Measurements from ENCODE around the gene VAV3.
"Not testable (repeated sequence)": the region's sequence is repeated elsewhere in the genome, so short reads cannot be mapped to it uniquely, and the experiment has no call there.

VAV3 gene

DNA sequence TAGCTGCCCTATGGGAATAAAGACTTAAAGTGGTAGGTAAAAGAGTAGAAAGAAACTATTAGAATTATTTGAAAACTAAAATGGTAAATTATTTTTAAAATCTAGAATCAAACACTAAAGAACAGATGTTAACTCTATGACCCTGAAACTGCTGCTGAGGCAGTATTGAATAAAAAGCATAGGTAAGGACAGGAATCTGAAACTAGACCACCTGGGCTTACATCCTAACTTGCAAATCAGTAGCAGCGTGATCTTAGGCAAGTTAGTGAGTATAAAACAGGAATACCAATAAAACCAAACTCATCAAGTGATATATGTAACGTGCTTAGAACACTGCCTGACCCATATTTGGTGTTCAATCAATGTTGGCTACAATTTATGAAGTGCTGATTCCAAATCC, 257.9 kb downstream of the VAV3 start:
- no peak for DNase-seq

DNA sequence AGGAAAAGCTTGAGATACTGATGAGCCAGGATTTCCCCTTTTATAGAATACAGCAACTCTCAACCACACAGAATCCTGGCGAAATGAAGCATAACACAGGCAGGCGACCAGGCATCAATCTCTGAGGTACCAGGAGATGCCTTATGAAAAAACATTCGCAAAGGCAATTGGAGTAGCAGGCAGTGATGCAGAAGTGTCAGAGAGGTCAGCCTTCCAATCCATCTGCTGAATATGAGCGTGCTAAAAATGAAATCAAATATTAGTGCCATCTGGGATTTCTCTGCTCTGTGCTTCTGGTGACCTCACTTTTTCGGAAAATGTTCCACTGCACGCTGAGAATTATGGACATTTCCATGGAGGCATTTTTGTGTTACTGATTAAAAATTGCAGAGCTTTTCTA, 258.8 kb downstream of the VAV3 start:
- no peak for DNase-seq

DNA sequence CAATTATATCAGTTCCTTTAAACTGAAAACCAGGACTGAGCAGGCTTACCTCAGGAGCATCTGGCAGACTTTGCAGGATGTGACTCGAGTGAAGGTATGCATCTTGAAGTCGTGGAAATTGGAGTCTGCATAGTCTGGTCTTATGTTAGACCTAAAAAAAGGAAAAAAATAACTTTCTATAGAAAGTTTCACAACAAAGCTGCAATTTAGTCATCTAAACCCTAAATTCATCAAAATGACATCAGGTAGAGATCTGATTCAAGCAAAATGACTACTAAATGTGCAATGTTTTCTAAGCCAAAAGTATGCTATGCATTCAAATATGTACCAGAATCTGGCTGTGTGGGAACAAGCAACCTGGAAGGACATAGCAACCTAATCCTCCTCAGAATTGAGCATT, 260.1 kb downstream of the VAV3 start:
- DNase-seq, result no peak

DNA sequence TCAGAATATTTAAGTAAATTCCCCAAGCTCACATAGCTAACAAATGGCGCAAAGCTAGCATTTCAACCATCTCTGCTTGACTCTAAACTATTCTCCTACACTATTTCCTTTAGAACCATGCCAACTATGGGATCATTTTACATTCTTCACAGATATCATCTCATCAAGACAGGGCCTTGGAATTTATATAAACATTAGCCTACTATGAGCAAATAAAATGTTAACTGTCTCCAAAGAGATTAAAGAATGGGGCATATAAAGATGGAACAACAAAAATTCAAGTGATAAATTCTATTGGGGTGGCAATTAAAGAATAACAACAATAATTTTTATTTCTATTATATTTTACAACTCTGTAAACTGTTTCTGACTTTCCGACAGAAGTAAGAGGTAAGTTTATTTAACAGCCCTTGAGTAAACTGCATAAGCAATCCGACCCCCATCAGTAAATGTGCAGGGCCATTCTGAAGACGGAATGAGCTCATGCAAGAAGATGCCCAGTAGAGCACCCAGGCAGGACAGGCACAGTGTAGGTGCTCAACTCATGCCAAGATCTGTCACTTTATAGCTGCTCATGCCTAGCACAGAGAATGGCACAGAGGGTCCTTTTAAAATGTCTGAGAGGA, 261.9 kb downstream of the VAV3 start:
- no peak for DNase-seq

DNA sequence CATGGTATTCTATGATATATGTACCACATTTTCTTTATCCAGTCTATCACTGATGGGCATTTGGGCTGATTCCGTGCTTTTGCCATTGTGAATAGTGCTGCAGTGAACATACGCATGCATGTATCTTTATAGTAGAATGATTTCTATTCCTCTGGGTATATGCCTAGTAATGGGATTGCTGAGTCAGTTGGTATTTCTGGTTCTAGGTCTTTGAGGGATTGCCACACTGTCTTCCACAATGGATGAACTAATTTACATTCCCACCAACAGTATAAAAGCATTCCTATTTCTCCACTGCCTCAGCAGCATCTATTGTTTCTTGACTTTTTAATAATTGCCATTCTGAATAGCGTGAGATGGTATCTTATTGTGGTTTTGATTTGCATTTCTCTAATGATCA, 264.3 kb downstream of the VAV3 start:
- DNase-seq, result not testable (repeated sequence)

DNA sequence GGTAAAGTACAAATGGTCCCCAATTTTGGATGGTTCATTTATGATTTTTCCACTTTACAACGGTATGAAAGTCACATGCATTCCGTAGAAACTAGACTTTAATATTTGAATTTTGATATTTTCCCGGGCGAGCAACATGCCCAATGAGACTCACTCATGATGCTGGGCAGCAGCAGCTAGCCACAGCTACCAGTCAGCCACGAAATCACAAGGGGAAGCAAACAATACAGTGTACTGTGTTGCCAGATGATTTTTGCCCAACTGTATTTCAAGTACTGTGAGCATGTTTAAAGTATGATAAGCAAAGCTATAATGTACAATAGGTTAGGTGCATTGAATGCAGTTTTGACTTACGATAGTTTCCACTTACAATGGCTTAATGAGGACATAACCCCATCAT, 266.8 kb downstream of the VAV3 start:
- no peak for DNase-seq

DNA sequence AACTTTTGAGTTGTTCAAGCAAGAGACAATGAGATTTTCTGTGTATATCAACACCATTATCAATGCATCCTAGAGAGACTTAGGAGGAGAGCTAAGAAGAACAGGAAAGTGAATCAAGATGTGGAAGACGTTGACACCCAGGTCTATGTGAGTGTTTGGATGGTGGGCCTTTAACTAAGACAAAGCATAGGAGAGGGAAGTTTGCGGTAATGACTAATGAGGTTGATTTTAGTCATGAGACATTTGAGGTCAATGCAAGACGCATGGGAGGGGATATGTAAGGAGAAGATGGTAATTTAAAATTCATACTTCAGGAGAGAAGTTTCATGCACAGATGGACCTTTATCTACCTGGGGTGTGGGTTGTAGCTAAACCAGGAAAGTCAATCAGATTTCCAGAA, 269.6 kb downstream of the VAV3 start:
- no peak for DNase-seq

DNA sequence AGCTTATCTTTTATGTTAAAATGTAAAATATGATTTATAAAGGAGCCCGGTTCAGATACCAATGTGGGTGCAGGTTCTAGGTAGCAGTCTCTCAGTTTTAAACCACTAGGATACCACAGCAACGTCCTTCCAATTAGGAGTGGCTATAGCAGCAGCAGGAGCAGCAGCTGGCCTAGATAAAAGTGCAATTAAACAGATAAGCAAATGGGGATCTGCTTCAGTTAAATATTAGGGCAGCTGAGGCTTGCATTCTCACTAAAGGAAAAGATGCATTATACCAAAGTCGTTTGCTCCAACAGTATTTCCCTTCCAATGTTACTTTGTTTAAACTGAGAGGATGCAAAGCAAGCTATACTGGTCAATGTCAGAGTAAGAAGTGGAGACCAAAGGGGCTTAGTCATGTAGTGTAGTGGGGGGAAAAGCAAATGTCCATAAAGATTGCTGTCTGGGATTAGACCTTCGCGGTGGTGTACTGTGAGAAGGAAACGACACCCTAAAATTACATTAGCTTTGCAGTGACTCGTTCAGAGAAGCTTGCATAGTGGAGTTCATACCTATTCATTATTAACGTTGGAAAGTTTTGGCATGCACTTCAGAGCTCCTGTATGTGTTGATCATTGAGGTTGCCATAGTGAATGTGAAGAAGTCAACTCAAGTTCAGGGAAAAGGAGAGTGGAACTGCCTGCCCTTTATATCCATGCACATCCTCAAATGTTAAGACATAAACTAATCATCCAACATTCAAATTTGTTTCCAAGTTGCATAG, 272.2 kb downstream of the VAV3 start:
- DNase-seq, result no peak

DNA sequence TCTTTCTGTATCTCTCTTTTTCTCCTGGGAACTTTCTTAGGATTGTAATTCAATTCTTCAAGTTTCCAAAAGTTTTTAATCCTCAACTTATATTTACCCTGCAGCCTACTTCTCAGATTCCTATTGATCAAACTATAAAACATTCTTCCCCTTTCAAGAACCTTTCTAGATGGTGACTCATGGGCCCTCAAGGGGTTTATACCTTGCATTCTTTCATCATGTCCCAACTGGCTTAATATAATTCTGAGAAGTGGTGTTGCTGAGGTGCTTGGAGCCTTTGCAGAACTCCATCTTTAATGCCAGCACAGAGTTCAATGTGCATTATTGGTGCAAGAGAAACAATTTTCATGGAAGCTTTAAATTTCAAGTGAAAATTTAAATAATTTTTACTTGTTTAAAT, 273.4 kb downstream of the VAV3 start:
- DNase-seq, result no peak

DNA sequence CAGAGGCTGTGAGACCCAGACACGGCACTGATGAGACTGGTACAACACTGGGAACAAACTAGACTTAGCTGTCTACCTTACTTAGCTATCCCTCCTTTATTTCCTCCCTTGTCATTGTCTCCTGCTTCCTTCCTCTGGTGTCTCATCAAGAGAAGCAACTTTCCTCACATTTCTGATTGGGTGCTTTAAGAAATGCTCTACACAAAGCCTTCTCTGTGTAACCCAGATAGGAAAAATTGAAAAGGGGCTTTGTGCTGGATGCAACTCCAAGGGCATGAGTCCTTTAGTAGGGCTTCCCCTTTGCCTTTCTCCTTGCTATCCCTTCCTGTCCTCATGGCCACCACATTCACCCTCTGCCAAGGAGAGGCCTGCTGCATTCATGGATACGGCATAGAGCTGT, 274.5 kb downstream of the VAV3 start:
- no peak for DNase-seq

DNA sequence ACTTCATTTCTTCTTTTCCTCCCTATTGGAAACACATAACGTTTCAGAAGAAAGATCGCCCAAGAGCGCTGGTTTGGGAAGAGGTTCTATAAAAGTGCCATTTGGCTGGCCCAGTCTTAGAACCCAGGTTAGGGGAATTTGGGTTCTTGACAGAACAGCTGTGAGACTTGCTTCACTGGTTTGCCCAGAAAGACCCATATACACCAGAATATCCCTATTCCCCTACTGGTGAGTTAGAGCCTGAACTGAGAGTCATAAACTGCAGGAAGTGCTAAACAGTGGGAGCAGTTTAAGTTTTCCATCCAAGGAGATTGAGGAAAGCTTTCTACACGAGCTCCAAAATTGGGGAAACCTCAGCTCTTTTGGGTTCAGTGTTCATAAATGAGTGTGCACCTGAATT, 275.2 kb downstream of the VAV3 start:
- DNase-seq, result no peak

DNA sequence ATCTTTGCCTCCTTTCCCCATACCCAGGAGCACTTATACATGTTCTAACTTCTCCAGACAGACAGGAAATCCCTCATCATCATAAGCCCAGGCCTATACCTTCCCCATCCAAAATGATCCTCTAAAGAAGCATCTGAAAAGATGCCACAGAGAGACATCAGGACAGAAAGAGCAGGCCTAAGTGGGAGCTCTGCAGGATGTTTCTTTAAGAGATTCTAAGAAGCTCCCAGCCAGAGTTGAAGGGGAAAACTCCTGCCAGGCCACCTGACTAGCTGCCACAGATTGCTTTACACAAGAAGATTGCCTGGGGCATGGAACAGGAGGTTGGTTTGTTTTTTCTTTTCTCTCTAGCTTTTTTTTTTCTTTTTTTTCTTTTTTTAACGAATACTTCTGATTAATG, 275.8 kb downstream of the VAV3 start:
- no peak for DNase-seq

DNA sequence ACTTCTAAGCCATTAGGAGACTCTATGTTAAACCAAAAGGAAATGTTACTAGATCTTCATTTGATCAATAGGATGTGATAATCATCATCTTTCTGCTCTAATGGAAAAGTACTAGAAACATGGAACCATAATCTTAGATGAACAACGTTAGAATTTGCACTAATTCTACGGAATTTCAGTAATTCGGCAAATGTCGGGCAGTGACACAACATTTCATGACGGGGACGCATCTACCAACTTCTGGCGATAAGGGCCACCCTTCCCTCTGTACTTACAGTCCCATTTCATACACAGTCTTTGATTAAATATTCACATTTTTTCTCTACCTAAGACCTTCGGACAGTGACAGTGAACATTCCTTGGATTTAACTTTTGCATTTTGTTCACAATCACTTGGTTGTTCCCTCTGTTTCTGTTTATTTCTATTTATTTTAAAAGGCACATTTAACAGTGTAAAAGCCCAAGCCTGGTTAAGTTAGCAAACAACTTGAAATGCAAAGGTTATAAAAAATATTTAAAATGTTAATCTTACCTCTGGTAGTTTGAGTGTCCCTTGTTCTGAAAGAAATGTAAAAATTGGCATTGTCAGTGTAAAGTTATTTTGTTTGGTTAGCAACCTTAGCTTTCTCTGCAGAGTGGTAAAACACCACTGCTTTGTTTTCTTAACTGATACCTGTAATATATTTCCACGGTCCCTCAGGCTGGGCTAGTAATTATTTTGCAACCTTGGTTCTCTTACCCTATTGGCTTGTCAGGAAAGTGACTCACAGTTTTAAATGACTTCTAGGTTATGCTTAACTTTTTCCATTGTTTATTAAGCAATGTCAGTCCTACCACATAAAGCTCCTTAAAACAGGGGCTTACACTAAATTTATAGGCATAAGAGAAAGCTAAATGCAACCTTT, 276.9 kb downstream of the VAV3 start:
- no peak for DNase-seq

DNA sequence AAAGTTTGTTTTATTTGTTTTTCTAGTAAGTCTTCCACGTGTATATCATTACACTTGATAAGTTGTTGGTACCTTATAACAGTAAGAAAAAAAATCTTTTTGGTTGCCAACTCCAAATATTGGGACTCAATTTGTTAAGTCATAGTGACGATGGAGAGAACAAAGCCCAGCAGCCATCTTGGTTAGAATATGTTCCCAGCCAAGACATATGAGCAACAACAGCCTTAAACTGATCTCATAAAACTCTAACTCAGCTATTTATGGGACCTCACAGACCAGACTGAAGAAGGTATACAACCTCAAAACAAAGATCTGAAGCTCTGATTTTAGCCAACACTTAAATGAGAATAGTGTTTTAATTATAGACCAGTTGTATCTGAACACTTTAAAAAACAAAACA, 281.3 kb downstream of the VAV3 start:
- no peak for DNase-seq

DNA sequence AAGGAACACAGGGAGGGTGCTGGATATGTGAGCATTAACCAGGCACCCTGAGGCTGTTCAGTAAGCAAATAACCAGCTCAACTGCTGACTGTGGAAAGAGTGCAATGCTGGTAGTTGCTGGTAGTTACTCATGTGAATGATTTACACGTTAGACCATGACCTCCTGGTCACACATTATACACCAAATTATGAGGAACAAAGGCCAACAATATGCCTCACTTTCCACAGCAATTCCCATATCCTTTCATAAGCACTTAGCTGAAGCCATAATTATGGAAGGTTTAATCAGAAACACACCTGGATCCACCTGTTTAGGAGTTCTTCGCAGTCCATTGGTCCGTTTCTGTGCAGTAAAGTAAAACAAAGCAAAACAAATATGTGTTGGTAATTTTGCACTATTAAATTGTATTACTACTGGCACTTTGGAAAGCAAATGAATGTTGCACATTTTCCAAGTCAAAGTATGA, 281.8 kb downstream of the VAV3 start:
- DNase-seq, result no peak

DNA sequence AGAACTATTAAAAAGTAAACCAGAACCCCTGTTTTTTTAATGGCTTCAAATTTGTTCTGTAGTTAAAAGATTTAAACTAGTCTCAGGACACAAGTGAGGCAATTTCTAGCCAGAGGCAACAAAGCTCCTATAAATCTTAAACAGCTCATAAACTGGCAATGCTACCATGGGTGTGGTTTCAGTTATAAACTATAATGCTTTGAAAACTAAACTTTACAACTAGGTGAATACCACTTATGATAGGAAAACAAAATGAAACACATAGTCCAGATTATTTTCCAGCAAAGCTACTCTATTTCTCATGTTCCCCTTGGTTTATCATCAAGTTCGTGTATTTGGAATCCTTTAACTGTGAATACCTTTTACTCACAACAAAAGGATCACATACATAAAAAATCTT, 282.5 kb downstream of the VAV3 start:
- no peak for DNase-seq

DNA sequence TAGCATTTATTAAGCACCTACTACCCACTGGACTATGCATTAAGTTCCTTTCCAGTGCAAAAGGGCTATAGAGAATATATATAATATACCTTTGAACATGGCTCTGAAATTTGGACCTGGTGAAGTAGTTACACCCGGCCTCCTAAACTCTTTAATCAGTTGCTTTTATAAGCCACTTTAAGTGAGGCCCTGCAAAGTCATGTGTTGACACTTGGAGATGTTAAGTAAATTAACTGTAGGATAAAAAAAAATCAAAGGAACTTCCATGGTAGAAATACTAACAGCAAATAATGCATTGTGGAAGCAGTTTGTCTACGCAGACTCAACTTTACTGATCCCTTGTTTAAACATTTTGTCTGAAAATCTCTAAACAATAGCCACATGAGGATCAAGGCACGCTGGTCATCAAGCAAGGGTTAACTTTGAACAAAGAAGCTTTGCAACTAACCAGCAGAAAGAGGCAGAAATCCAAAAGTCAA, 283.9 kb downstream of the VAV3 start:
- DNase-seq, result no peak

DNA sequence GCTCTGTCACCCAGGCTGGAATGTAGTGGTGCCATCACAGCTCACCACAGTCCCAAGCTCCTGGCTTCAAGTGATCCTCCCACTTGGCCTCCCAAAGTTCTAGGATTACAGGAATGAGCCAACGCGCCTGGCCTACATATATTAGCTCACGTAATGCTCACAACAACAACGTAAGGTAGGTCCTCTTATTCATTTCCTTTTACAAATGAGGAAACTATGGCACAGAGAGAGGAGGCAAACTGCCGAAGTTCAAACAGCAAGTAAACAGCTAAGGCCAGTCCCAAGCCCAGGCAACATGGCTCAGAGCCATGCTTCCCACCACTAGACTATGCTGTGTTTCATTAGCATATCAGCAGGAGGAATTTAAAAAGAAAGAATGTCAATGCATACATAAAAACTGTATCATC, 284.4 kb downstream of the VAV3 start:
- DNase-seq, result no peak

DNA sequence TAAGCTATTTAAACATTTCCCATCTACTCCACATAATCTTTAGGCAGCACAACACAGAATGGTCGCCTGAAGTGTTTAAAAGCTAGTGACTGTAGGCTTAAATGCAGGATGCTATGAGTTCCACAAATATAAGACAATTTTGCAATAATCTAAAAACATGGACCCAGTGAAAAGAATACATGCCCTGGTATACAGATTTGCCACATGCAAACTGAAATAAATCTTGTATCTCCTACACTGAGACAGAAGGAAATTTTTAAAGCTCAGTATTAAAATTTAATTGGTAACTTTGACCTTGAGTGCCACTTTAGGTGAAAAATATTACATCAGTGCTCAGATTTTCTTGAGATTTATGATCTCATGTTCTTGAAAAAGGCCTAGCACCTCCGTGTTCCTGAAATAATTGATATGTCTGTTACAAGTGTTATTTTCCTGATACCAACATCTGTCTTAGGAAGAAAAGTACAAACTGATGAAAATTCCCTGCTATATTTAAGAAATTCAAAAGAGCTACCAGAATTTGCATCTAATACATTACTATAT, 285.5 kb downstream of the VAV3 start:
- DNase-seq, result no peak

DNA sequence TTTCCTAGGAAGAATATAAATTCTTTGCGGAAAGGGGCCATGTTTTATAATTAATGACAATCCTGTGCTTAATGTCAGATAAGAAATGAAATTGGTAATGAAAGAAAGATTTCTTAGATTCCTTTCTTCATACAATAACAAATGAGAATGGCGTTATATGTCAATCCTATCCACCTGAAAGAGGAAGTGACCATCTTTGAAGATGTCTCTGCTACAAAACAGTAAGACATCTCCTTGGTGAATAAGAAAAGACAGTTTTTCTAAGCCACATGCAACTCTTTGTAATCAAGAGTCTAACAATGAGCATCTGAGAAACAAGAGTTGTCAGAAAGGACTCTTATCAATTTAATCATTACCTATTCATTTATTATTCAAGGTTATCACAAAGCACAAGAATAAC, 286.0 kb downstream of the VAV3 start:
- no peak for DNase-seq

DNA sequence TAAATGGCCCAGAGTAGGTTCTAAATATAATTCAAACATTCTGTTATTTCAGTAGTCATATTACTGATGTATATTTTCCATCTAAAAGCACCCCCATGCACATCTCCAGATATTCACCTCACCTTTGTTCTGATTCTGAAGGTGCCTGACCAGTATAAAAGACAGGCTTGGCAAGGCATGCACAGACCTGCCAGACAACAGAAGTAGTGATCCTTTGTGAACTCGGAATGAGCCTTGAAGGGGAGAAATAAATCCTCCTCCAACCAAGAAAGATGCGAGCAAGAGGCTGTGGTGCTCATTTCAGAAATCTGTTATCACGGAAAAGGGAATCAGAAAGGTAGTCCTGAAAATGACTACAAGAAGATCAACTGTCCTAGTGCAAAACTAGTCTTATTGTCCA, 287.3 kb downstream of the VAV3 start:
- no peak for DNase-seq

DNA sequence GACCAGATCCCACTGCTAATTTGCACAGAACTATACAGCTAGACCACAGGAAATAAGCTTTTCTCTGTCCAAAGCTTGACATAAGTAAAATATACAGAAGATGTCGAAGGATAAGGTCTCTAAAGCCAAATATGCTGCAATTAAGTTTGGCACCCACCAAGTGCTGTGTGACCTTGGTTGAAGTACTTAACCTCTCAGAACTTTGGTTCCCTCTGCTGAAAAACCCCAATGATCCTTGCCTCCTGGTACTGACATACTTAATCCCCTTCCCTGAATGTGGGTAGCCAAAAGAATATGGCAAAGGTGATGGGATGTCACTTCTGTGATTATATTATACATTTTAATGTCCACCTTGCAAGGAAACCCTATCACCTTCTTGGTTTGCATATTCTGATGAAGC, 290.5 kb downstream of the VAV3 start:
- no peak for DNase-seq

DNA sequence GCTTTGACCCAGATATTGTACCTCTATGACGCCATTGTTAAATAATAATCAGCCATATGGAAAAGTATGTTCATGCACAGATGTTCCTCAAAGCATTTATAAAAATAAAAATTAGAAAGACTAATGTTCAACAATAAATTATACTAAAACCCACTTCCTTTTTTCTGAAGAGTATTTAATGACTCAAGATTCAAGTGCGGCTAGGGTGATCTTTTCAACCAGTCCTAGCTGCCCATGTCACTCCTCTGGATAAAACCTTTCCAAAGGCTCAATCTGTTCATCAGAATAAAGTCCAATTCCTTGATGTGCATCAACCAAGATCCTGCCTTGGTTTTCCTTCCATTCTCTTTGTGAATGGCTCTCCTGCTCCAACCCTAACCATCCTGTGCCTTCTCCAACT, 292.0 kb downstream of the VAV3 start:
- no peak for DNase-seq
